Measurements from ENCODE around the gene NOX3.

Gene NOX3

DNA sequence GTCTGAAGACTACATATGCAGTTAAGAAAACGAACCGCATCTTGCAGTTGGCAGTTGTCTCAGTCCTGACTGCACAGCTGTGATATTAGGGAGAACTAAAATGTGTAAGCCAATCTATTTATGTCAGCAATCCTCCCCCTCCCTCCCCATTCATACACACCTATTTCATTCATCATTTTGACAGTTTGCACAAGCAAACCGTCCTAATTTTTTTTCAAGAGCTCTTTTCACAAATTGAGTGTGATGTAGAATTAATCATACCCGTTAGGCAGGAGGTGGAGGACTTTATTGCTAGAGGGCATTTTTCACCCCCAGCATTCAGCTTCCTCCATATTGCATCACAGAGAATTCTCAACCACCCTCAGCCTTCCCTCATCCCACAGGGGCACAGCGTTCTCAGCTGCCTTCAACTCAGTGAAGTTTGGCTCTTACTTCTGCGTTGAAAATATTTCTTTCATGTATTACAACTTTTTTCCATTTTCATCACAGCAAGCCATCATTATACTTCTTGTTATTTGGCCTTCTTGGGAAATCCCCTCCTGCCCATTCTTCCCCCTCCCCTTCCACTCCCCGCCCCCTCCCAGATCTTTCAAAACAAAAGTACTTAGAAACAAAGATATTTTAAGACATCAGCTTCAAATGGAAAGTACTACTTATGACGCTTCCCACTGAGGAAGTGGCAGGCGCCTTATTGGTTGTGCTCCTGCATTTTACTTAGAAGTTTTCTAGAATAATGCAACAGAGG is 37.5 kb downstream of the NOX3 start:
- no peak overlapping the region for H3K9ac ChIP-seq (ENCODE audit: low read length)
- H3K4me2 ChIP-seq (ENCODE audit: low read length) = peak overlapping the region; percentile 70
- TF ChIP-seq EZH2phosphoT487 (IDR thresholded peaks at IDR 0.05; ENCODE audit: low read depth) = no peak
- TF ChIP-seq, protein P1, sequence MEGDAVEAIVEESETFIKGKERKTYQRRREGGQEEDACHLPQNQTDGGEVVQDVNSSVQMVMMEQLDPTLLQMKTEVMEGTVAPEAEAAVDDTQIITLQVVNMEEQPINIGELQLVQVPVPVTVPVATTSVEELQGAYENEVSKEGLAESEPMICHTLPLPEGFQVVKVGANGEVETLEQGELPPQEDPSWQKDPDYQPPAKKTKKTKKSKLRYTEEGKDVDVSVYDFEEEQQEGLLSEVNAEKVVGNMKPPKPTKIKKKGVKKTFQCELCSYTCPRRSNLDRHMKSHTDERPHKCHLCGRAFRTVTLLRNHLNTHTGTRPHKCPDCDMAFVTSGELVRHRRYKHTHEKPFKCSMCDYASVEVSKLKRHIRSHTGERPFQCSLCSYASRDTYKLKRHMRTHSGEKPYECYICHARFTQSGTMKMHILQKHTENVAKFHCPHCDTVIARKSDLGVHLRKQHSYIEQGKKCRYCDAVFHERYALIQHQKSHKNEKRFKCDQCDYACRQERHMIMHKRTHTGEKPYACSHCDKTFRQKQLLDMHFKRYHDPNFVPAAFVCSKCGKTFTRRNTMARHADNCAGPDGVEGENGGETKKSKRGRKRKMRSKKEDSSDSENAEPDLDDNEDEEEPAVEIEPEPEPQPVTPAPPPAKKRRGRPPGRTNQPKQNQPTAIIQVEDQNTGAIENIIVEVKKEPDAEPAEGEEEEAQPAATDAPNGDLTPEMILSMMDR (IDR thresholded peaks at IDR 0.05; ENCODE audit: low read depth, low read length) = no peak
- peak overlapping the region; percentile 86 for H2AFZ ChIP-seq (ENCODE audit: low read depth, low read length)
- peak overlapping the region; percentile 47 for H3K4me3 ChIP-seq (ENCODE audit: low read length)
- no peaks in the 10 kb centered on the region for H3K36me3 ChIP-seq (replicated peaks; ENCODE audit: low read depth, low read length)
- peak overlapping the region; percentile 31 for H3K27ac ChIP-seq (ENCODE audit: low read length)
- H3K4me1 ChIP-seq (ENCODE audit: low read length) = peaks cover 15% of the 10 kb centered on the region
- H3K9me3 ChIP-seq (ENCODE audit: insufficient read depth, low read length) = no peaks in the 10 kb centered on the region
- no peaks in the 10 kb centered on the region for H4K20me1 ChIP-seq (ENCODE audit: insufficient read depth, low read length)
- no peaks in the 10 kb centered on the region for H3K79me2 ChIP-seq (ENCODE audit: low read length)
- no peaks in the 10 kb centered on the region for H3K27me3 ChIP-seq (ENCODE audit: low read depth, low read length)

DNA sequence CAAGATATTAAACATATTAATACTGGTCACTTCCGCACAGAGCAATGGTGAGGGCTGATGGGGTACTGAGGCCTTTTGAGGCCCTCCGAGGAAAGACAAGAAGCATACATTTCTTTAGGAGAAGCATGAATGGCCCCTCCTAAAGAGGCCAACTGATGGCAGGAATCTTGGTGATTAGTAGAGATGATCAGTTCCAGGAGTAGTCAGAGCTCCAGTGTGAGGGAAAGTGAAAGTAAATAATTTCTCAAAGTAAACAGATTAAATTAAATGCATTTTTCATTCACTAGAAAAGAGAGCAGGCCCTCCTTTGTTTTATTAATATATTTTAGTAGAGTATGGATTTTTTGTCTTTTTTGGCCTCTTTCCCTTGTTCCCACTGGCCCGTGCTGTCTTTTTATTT is 38.2 kb downstream of the NOX3 start:
- Histone ChIP-seq H2AFZ (ENCODE audit: low read depth, low read length) (no peak overlapping the region; the same call in 1 of the 2 replicates), H3K27ac (ENCODE audit: low read length) (no peak overlapping the region), H3K9me3 (ENCODE audit: insufficient read depth, low read length) (no peaks in the 10 kb centered on the region), H3K4me1 (ENCODE audit: low read length) (peaks cover 15% of the 10 kb centered on the region), H3K4me2 (ENCODE audit: low read length) (peak overlapping the region; percentile 70), H3K79me2 (ENCODE audit: low read length) (no peaks in the 10 kb centered on the region), H3K36me3 (replicated peaks; ENCODE audit: low read depth, low read length) (no peaks in the 10 kb centered on the region), H3K27me3 (ENCODE audit: low read depth, low read length) (no peaks in the 10 kb centered on the region), H4K20me1 (ENCODE audit: insufficient read depth, low read length) (no peaks in the 10 kb centered on the region), H3K9ac (ENCODE audit: low read length) (no peak overlapping the region), H3K4me3 (ENCODE audit: low read length) (peak overlapping the region; percentile 47; the same call in 1 of the 2 replicates)
- no peak for TF ChIP-seq EZH2phosphoT487 (IDR thresholded peaks at IDR 0.05; ENCODE audit: low read depth)
- TF ChIP-seq, protein P1 (IDR thresholded peaks at IDR 0.05; ENCODE audit: low read depth, low read length) = no peak

DNA sequence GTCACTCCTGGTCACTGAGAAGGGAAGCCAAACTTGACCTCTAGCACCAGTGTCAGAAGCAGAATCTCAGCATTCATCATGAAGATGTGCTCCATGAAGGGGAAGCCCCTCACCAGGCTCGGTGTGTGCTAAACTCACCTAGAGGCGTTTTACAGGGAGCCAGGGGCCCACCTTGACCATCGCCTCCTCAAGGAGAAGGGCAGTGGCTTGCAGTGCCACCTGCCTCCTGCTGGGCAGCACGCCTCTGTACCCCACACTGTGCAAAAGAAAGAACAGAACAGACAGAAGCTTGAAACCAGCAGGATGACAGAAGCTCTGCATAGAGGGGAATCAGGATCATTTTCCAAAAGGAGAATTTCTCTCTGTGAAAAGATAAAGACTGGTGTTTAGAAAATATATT is 39.7 kb downstream of the NOX3 start:
- H4K20me1 ChIP-seq (ENCODE audit: insufficient read depth, low read length) = no peaks in the 10 kb centered on the region
- H3K9me3 ChIP-seq (ENCODE audit: insufficient read depth, low read length) = no peaks in the 10 kb centered on the region
- H3K79me2 ChIP-seq (ENCODE audit: low read length) = no peaks in the 10 kb centered on the region
- H3K4me2 ChIP-seq (ENCODE audit: low read length) = no peak overlapping the region
- TF ChIP-seq, protein P1 (IDR thresholded peaks at IDR 0.05; ENCODE audit: low read depth, low read length) = no peak
- no peak for TF ChIP-seq EZH2phosphoT487 (IDR thresholded peaks at IDR 0.05; ENCODE audit: low read depth)
- H3K36me3 ChIP-seq (replicated peaks; ENCODE audit: low read depth, low read length) = no peaks in the 10 kb centered on the region
- H3K9ac ChIP-seq (ENCODE audit: low read length) = no peak overlapping the region
- no peak overlapping the region for H3K27ac ChIP-seq (ENCODE audit: low read length)
- H3K4me1 ChIP-seq (ENCODE audit: low read length) = peaks cover 15% of the 10 kb centered on the region
- H3K27me3 ChIP-seq (ENCODE audit: low read depth, low read length) = no peaks in the 10 kb centered on the region
- H2AFZ ChIP-seq (ENCODE audit: low read depth, low read length) = no peak overlapping the region
- no peak overlapping the region for H3K4me3 ChIP-seq (ENCODE audit: low read length)

DNA sequence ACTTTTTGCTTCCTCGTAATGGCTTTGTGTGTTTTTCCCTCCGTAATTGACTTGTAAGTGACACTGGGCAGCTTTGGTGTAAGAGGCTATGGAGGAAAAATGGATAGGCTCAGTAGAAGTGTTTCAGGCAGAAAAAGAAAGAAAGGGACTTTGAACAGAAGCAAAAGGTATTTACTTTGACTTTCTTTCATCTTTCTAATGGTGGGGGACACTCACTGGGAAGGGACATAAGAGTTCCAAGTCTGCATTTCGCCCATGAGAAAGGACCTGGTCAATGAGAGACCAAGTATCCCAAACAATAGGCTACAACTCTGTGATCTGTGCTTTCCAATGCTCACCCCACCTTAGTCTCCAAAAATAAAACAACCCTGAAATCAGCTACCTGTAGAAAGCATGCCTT is 41.6 kb downstream of the NOX3 start:
- Histone ChIP-seq H3K4me3 (ENCODE audit: low read length) (no peak overlapping the region), H3K9ac (ENCODE audit: low read length) (no peak overlapping the region), H3K27me3 (ENCODE audit: low read depth, low read length) (no peaks in the 10 kb centered on the region), H4K20me1 (ENCODE audit: insufficient read depth, low read length) (no peaks in the 10 kb centered on the region), H2AFZ (ENCODE audit: low read depth, low read length) (no peak overlapping the region), H3K4me2 (ENCODE audit: low read length) (no peak overlapping the region), H3K27ac (ENCODE audit: low read length) (no peak overlapping the region), H3K79me2 (ENCODE audit: low read length) (no peaks in the 10 kb centered on the region), H3K4me1 (ENCODE audit: low read length) (peaks cover 15% of the 10 kb centered on the region), H3K9me3 (ENCODE audit: insufficient read depth, low read length) (no peaks in the 10 kb centered on the region), H3K36me3 (replicated peaks; ENCODE audit: low read depth, low read length) (no peaks in the 10 kb centered on the region)
- TF ChIP-seq, protein P1 (IDR thresholded peaks at IDR 0.05; ENCODE audit: low read depth, low read length) = no peak
- TF ChIP-seq EZH2phosphoT487 (IDR thresholded peaks at IDR 0.05; ENCODE audit: low read depth) = no peak
